T-helper 22 cell (primary cell): ENCODE data around the gene ZNF41.
A peak's percentile ranks its signal among the peaks of the same experiment; 100 is the strongest.
"Not testable (repeated sequence)": the region's sequence is repeated elsewhere in the genome, so short reads cannot be mapped to it uniquely, and the experiment has no call there.

Experiments used
- DNase-seq: peaks from one replicate; pipeline ENCODE4 v3.0.0-alpha.2; 2020; ENCODE audit warnings: low read depth

Gene ZNF41

DNA sequence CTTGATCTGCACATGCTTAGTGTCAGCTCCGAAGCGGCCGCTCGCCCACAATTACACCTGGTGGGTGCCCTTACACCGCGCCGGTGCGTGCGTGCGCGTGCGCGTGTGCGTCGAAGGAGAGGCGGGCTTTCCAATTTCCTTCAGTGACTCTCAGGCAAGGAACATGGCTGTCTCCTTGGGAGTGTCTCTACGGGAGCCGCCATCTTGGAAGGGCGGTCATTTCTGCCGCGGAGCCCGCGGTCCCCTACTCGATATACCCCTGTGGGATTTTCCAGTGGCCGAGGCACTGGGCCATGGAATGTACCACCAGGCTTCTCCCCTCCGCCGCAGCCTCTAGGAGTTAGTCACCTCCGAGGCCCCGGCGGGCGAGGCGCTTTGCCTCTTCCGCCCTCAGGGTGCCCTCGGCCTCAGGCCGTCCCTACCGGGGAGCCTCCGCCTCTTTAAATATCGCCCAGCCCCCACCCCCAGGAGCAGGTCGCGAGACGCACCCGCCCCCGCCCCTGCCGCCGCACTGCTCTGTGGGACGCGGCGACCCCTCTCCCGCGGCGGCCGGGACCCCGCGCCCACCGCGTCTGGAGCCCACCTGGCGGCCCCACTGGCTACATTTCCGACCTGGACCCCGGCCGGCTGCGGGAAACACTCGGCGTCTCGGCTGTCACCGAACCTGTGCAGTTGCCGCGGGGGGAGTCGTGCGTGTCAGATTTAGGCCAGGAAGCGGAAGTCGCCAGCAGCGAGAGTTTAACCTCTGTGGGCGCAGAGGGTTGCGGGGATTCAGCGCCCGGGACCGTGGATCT, at the start of gene ZNF41:
Gene ZNF41, minus strand, starts transcription at position 711 of the 794 bp plus-strand sequence. CDS start 15,741 bp downstream, outside the sequence.
- peak; percentile 70 for DNase-seq

GRCh38 chrX:47530049-47530448, 47.0 kb upstream of the ZNF41 start:
- DNase-seq = no peak

DNA sequence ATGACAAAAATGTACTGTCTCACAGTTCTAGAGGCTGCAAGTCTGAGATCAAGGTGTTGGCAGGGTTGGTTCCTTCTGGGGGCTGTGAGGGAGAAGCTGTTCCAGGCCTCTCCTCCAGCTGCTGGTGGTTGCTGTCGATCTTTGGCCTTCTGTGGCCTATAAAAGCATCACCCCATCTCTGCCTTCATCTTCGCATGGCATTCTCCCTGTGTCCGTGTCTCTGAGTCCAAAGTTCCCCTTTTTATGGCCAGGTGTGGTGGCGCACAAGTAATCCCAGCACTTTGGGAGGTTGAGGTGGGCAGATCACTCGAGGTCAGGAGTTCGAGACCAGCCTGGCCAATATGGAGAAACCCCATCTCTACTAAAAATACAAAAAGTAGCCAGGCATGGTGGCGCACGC, 46.5 kb upstream of the ZNF41 start:
- DNase-seq = no peak

- no peak for DNase-seq
Observed at GRCh38 chrX:47523713-47524166, 40.7 kb upstream of the ZNF41 start.

GRCh38 chrX:47523297-47523696, 40.3 kb upstream of the ZNF41 start:
- DNase-seq = peak; percentile 52

- DNase-seq = no peak
Observed at GRCh38 chrX:47518144-47518543, 35.1 kb upstream of the ZNF41 start.

DNA sequence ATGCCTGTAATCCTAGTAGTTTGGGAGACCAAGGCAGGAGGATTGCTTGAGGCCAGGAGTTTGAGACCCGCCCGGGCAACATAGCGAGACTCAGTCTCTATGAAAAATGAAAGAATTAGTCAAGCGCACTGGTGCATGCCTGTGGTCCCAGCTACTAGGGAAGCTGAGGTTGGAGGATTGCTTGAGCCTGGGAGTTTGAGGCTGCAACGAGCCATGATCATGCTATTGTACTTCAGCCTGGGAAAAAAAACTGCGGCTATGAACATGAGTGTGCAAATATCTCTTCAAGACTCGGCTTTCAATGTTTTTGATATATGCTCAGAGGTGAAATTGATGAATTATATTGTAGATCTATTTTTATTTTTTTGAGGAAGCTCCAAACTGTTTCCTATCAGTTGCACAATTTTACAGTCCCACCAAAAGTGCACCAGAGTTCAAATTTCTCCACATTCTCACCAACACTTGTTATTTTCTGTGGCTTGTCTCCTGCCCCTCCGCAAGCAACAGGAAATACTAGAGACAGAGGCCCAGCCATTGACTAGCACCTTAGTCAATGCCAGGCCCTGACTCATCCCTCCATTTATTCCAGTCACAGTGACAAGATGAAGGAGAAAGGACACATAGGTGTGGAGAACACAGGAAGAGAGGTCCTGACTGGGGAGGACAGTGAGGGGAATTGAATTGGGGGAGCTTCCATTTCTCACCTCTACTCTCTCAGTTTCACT, 33.1 kb upstream of the ZNF41 start:
- DNase-seq = no peak

DNA sequence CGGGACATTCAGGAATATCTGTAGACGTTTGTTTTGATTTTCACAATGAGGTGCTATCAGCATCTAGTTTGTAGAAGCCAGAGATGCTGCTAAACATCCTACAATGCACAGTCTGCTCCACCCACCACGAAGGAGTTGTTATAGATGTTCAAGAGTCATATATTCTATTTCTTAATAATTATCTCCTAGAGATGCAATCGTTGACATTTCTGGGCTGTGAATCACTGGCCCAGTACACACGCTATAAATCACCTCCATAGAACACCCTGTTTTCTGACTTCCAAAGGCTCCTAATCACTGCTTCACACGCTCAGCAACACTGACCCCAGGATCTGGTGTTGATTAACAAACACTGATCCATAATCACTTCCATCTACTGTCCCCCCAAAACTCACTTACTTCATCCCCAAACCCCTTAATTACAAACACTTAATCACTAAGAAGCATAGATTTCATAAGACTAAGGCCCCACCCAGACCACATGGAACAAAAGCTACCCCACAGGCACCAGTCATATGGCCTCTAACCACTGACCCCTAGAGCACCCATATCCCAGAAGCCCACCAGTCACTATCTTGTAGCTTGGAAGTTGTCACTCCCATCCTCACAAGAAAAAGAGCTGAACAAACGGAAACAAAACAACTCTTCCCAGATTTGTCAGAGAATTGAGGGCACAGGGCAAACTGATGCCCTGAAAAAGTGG, 31.7 kb upstream of the ZNF41 start:
- no peak for DNase-seq

DNA sequence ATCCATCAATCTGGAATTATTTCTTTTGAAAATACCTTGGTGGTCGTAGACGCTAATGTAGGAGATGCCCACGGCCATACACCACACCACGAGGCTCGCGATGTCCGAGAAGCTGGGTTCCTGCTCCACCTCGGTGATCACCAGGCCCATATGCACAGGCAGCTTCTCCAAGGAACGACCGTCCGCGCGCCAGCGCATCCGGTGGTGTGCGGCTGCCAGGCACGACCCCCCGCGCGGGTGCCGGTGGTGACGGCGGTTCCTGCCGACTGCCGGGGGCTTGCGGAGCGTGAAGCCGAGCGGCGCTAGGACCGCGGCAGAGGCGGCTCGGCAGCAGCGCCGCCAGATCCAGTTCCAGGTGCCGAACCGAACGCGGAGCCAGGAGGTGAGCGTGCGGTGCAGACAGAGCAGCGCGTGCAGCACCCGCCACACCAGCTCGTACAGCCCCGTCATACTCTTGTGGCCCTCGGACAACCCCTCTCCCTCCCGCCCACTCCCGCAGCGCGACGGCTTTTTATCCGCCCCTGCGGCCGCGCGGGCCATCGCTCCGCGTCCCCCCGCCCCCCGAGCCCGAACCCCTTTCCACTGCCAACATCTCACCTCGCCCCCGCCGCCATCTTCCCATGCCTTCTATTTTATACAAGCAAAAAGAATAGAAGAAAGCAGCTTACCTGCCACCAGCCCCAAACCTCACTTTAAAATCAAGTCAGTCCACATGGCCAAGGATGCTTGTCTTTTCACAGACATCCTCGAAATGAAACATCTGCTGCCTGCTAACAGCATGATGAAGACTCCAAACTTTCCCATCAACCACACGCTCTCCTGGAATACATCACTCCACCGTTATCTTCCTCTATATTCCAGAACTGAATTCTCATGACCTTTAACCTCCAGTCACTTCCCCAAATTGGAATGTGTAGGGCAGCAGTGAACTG, 30.3 kb upstream of the ZNF41 start:
- not testable (repeated sequence) for DNase-seq

GRCh38 chrX:47512383-47512782, 29.4 kb upstream of the ZNF41 start:
- DNase-seq = not testable (repeated sequence)

- DNase-seq = no peak
Observed at GRCh38 chrX:47507153-47507867, 24.3 kb upstream of the ZNF41 start.

GRCh38 chrX:47503151-47503550, 20.1 kb upstream of the ZNF41 start:
- DNase-seq = no peak

DNA sequence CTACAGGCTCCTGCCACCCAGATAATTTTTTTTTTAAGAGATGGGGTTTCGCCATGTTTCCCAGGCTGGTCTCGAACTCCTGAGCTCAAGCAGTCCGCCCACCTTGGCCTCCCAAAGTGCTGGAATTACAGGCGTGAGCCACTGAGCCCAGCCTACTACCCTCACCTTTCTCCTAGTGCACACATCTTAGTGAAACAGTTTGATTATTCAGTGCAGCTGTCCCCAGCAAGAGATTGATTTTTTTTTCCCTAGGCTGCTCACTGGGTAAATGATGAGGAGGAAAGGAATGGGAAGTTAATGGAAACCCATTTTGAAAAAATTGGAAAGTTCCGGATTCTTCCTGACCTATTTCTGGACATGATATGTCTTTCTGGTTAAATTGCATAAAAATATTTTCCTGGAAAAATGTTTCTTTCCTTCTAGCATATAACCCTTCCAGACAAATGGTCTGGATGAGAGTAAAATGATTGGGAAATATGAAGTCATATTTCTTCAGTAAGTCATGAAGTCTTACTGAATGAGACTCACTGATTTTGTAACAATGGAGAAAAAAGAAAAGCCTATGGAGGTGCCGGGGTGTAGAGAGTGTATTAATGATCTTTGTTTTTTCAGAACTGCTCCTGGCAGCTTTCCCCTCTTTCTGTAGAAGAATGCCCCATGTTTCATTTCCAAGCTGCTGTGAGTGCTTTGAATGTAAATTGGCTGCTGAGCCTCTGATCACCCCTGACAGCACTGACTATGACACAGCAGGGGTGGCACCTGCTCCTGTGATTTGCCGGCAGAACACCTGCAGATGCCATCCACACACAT, 19.5 kb upstream of the ZNF41 start:
- no peak for DNase-seq

- no peak for DNase-seq
Observed at GRCh38 chrX:47501226-47502074, 18.4 kb upstream of the ZNF41 start.

GRCh38 chrX:47500554-47500953, 17.5 kb upstream of the ZNF41 start:
- DNase-seq = no peak

DNA sequence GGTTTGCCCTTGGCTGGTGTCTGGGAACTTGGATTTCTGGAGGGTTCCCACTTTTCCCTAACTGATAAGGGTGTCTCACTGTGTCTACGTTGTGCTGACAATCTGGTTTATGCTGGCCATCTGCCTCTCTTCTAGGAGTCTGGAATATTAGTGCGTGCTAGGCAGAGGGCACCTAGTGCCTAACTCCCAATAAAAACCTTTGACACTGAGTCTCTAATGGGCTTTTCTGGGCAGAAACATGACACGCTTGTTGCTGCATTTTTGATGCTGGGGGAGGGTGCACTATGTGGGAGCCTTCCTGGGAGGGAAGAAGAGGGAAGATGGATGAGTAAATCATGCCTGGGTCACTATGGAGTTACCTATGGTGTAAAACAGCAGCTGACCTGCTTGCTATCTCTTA, 16.3 kb upstream of the ZNF41 start:
- no peak for DNase-seq

- no peak for DNase-seq
Observed at GRCh38 chrX:47498411-47498810, 15.4 kb upstream of the ZNF41 start.

- no peak for DNase-seq
Observed at GRCh38 chrX:47497271-47497888, 14.4 kb upstream of the ZNF41 start.

- DNase-seq = not testable (repeated sequence)
Observed at GRCh38 chrX:47492133-47492532, 9.1 kb upstream of the ZNF41 start.
